Heart left ventricle (tissue), 13 donors: ENCODE measurements around the gene SNX9.

Experiments used
- CTCF ChIP-seq, 12 donors: fragments of 200-600 bp; sonication (generic) in 4 of 12; IDR thresholded peaks; one replicate each; pipeline versions ENCODE4 v1.5.0 to v1.8.0; 2018 to 2022; ENCODE audit warnings: antibody characterized with exemption in 12 of 12, mild to moderate bottlenecking in 5 of 12
- POLR2A ChIP-seq, 2 donors: fragments of 450-650 bp; IDR thresholded peaks; one replicate each; pipeline ENCODE4 v1.6.1; 2017; ENCODE audit warnings: antibody characterized with exemption in 2 of 2, mild to moderate bottlenecking in 2 of 2, moderate library complexity in 2 of 2
- donor health status: ischemic (EF 13 %, LVEDD 7.1; RV severe dilation, severe dysfunction).
- donor health status: DM: no; HTN: yes; CAD: no.
- donor health status: DM: no; HTN: no; CAD: no.
- donor health status: ischemic (EF 25% LVEDD 6.9; RV normal size, moderate dysfunction).
- donor health status: ischemic (EF 25% LVEDD 5.7; RV mildly dilated, moderate dysfunction).
- donor health status: ischemic (EF 35%, LVEDD 5.7; RV mildly dilated, moderate dysfunction).
- donor health status: nonischemic (EF 11% LVEDD 7.7; RV severe dilation, severe dysfunction).
- donor health status: DM: yes; HTN: yes; CAD: no.
- donor health status: PGD.
- donor health status: ischemic (EF 29% LVEDD 5.4; RV normal size, mild dysfunction).
- donor health status: nonischemic (EF 23%, LVEDD 6.1; RV moderate dilation, normal function).

GRCh38 chr6:157786221-157786620 lies 36.8 kb upstream of the SNX9 start:
- TF ChIP-seq CTCF (IDR thresholded peaks at IDR 0.05) (no peak), POLR2A (IDR thresholded peaks at IDR 0.05) (no peak)
